T-helper 2 cell treated with Interferon-gamma antibody and Interleukin-4, amounts not matched to agents 5 μg/mL and 100 μg/mL, for 36 hours (primary cell): Measurements from ENCODE around the gene GRB14.

ENCODE experiments used
- DNase-seq: peaks from one replicate; pipeline ENCODE4 v3.0.0; 2021; ENCODE audit warnings: low spot score
- H3K27ac Mint-ChIP-seq: one replicate; pipeline ENCODE4 v1.8.0; 2021; ENCODE audit warnings: mild to moderate bottlenecking, mixed read lengths
- H3K27me3 Mint-ChIP-seq: one replicate; pipeline ENCODE4 v1.8.0; 2021; ENCODE audit warnings: low read depth, mixed read lengths
- H3K36me3 Mint-ChIP-seq: one replicate; pipeline ENCODE4 v1.8.0; 2021; ENCODE audit warnings: low read depth, mixed read lengths
- H3K4me1 Mint-ChIP-seq: one replicate; pipeline ENCODE4 v1.8.0; 2021; ENCODE audit warnings: low read depth, mixed read lengths
- H3K4me3 Mint-ChIP-seq: one replicate; pipeline ENCODE4 v1.8.0; 2022; ENCODE audit warnings: mild to moderate bottlenecking, moderate library complexity, mixed read lengths
- H3K9me3 Mint-ChIP-seq: one replicate; pipeline ENCODE4 v1.8.0; 2021; ENCODE audit warnings: mixed read lengths

The GRB14 gene

GRCh38 chr2:164595031-164595430 is 26.3 kb downstream of the GRB14 start:
- Mint-ChIP-seq H3K4me3 (no peak overlapping the region), H3K27me3 (no peaks in the 10 kb centered on the region), H3K4me1 (no peaks in the 10 kb centered on the region), H3K36me3 (no peaks in the 10 kb centered on the region), H3K27ac (no peak overlapping the region), H3K9me3 (peaks cover 5% of the 10 kb centered on the region)
- no peak for DNase-seq

- H3K36me3 Mint-ChIP-seq: no peaks in the 10 kb centered on the region
- DNase-seq: no peak
- no peaks in the 10 kb centered on the region for H3K4me1 Mint-ChIP-seq
Observed at GRCh38 chr2:164593959-164594358, 27.3 kb downstream of the GRB14 start.

DNA sequence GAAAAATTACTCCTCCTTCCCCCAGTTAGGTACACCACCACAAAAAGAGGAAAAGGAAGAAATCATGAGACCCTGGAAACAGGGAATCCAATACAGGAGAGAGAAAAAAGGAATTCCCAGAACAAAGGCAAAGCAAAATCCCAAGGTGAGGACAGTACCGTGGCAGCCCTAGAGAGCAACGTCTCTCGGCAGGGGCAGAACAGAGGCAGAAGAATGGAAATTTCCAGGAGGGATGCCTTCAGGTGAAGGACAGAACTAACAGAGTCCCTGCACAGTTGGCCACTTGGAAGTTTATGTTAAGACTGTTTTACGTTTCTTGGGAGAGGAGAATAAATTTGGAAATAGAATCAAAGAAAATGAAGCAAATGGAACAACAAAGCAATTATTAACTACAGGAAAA is 27.7 kb downstream of the GRB14 start:
- Mint-ChIP-seq H3K9me3 (peaks cover 5% of the 10 kb centered on the region), H3K27ac (no peak overlapping the region), H3K27me3 (no peaks in the 10 kb centered on the region), H3K4me1 (no peaks in the 10 kb centered on the region), H3K36me3 (no peaks in the 10 kb centered on the region), H3K4me3 (no peak overlapping the region)
- DNase-seq: no peak

More at GRCh38 chr2:164593959-164594358, 27.3 kb downstream of the GRB14 start:
- Mint-ChIP-seq H3K27ac (no peak overlapping the region), H3K27me3 (no peaks in the 10 kb centered on the region), H3K4me3 (no peak overlapping the region), H3K9me3 (peaks cover 5% of the 10 kb centered on the region)

DNA sequence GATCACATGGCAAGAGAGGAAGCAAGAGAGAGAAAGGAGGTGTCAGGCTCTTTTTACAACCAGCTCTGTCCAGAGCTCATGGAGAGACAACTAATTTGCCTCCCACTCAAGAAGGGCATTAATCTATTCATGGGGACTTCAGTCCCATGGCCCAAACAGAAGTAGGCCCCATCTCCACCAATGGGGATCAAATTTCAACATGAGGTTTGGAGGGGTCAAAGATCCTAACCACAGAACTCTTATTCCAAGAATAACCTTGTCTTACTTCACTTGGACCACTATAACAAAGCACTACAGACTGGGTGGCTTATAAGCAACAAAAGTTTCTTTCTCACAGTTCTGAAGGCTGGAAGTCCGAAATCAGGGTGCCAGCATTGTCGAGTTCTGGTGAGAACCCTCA is 31.8 kb downstream of the GRB14 start:
- Mint-ChIP-seq H3K27ac (no peak overlapping the region), H3K36me3 (no peaks in the 10 kb centered on the region), H3K4me3 (no peak overlapping the region), H3K27me3 (no peaks in the 10 kb centered on the region), H3K4me1 (no peaks in the 10 kb centered on the region), H3K9me3 (peaks cover 5% of the 10 kb centered on the region)
- DNase-seq: no peak

GRCh38 chr2:164581050-164581449 is 40.2 kb downstream of the GRB14 start:
- Mint-ChIP-seq H3K4me1 (no peaks in the 10 kb centered on the region), H3K4me3 (no peak overlapping the region), H3K27me3 (no peaks in the 10 kb centered on the region), H3K36me3 (no peaks in the 10 kb centered on the region), H3K9me3 (no peaks in the 10 kb centered on the region), H3K27ac (no peak overlapping the region)
- no peak for DNase-seq

DNA sequence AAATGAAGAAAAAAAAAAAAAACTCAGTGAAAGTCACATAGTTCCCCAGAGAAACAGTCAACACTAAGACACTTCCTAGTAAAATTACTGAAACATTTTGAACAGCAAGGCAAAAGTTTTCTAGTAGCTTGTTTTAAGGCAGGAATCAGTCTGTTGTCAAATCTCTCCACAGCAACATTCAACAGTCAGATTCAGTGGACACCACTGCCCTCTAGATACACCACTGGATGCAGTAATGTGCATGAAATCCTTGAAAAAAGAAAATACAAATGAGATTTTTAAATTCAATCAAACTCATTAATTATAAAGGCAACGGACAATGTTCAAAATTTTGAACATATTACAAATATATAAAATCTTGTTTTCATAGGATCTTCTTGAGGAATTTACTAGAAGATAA is 46.4 kb downstream of the GRB14 start:
- no peak for DNase-seq
- no peaks in the 10 kb centered on the region for H3K27me3 Mint-ChIP-seq
- no peaks in the 10 kb centered on the region for H3K36me3 Mint-ChIP-seq
- H3K9me3 Mint-ChIP-seq: no peaks in the 10 kb centered on the region
- no peaks in the 10 kb centered on the region for H3K4me1 Mint-ChIP-seq
- no peak overlapping the region for H3K4me3 Mint-ChIP-seq
- H3K27ac Mint-ChIP-seq: no peak overlapping the region

- Mint-ChIP-seq H3K9me3 (no peaks in the 10 kb centered on the region), H3K27ac (no peak overlapping the region), H3K36me3 (no peaks in the 10 kb centered on the region), H3K27me3 (no peaks in the 10 kb centered on the region), H3K4me3 (no peak overlapping the region), H3K4me1 (no peaks in the 10 kb centered on the region)
- DNase-seq: no peak
Observed at GRCh38 chr2:164570475-164570874, 50.8 kb downstream of the GRB14 start.

DNA sequence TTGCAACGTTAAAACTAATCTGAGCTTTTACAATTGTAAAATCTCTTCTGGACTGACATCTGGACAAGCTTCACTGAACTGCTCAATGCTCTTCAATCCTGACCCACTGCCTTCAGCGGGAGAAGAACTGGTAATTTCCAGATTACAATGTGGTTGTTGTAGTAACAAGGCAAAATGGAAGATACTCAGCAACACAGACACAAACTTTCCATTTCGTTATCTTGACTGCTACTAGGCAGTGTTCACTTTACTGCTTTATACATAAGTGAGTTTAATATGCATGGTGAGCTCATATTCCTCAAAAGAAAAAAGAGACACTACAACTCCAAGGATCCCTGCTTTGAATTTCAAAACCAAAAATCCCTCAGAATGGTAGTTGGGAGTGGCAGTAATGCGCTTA is 51.9 kb downstream of the GRB14 start:
- no peak for DNase-seq
- Mint-ChIP-seq H3K27ac (no peak overlapping the region), H3K4me1 (no peaks in the 10 kb centered on the region), H3K9me3 (no peaks in the 10 kb centered on the region), H3K27me3 (no peaks in the 10 kb centered on the region), H3K4me3 (no peak overlapping the region), H3K36me3 (no peaks in the 10 kb centered on the region)

GRCh38 chr2:164568317-164568716 is 53.0 kb downstream of the GRB14 start:
- no peaks in the 10 kb centered on the region for H3K36me3 Mint-ChIP-seq
- DNase-seq: no peak
- no peak overlapping the region for H3K27ac Mint-ChIP-seq
- H3K4me3 Mint-ChIP-seq: no peak overlapping the region
- no peaks in the 10 kb centered on the region for H3K4me1 Mint-ChIP-seq
- no peaks in the 10 kb centered on the region for H3K9me3 Mint-ChIP-seq
- no peaks in the 10 kb centered on the region for H3K27me3 Mint-ChIP-seq

DNA sequence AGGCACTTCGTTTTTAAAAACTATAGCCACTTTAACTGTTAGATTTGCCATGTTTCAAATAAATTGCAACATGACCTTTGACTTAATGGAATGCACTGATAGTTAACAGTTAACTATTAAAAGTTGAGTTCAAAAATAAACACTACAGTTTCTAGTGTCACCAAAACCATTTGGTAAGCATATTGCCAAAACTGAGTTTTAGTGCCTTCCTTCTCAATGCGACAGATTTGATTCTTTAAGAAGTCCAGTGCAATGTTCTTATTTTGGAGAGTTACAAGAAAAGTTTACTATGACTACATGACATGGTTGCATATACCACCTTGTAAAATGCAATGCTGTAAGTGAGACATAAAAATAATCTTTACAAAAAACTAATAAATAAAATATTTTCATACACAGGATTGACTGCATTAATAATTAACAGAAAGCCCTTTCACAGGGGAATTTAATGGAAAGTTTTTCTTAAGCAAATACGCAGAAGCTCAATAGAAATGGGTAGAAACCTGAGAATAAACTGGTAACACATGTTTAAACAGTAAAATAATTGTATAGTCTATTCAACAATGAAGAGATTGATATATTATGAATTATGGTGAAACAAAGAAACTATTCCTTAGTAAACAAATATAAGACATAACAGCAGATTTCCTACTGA is 53.8 kb downstream of the GRB14 start:
- Mint-ChIP-seq H3K9me3 (no peaks in the 10 kb centered on the region), H3K27me3 (no peaks in the 10 kb centered on the region), H3K4me1 (no peaks in the 10 kb centered on the region), H3K36me3 (no peaks in the 10 kb centered on the region), H3K27ac (no peak overlapping the region), H3K4me3 (no peak overlapping the region)
- no peak for DNase-seq

GRCh38 chr2:164565359-164565758 is 55.9 kb downstream of the GRB14 start:
- DNase-seq: no peak
- H3K27ac Mint-ChIP-seq: no peak overlapping the region

GRCh38 chr2:164562666-164563065 is 58.6 kb downstream of the GRB14 start:
- Mint-ChIP-seq H3K27me3 (no peaks in the 10 kb centered on the region), H3K4me1 (no peaks in the 10 kb centered on the region), H3K27ac (no peak overlapping the region), H3K9me3 (no peaks in the 10 kb centered on the region), H3K4me3 (no peak overlapping the region), H3K36me3 (no peaks in the 10 kb centered on the region)
- DNase-seq: no peak

More at GRCh38 chr2:164565359-164565758, 55.9 kb downstream of the GRB14 start:
- Mint-ChIP-seq H3K9me3 (no peaks in the 10 kb centered on the region), H3K4me1 (no peaks in the 10 kb centered on the region), H3K4me3 (no peak overlapping the region), H3K27me3 (no peaks in the 10 kb centered on the region), H3K36me3 (no peaks in the 10 kb centered on the region)

DNA sequence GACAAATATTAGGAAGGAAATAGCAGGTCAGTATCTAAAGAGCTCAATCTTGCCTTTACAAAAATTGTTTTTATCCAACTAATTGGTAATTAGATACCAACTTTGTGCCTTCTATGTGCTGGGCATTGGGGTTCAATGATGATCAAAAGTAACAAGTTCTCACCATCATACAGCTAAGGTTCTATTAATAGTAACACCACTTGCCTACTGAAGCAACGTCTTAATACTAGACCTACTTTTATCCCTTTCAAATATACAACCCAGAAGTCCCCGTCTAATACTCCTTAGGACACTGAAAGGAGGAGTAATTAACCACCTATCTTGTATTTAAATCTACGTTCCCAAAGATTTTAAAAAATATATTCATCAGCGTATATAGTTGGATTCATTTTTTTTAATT is 59.3 kb downstream of the GRB14 start:
- Mint-ChIP-seq H3K4me1 (no peaks in the 10 kb centered on the region), H3K27me3 (no peaks in the 10 kb centered on the region), H3K9me3 (no peaks in the 10 kb centered on the region), H3K27ac (no peak overlapping the region), H3K4me3 (no peak overlapping the region), H3K36me3 (no peaks in the 10 kb centered on the region)
- DNase-seq: no peak

- Mint-ChIP-seq H3K27me3 (no peaks in the 10 kb centered on the region), H3K4me1 (no peaks in the 10 kb centered on the region), H3K27ac (no peak overlapping the region), H3K9me3 (no peaks in the 10 kb centered on the region), H3K4me3 (no peak overlapping the region), H3K36me3 (no peaks in the 10 kb centered on the region)
- DNase-seq: no peak
Observed at GRCh38 chr2:164561416-164561815, 59.9 kb downstream of the GRB14 start.

DNA sequence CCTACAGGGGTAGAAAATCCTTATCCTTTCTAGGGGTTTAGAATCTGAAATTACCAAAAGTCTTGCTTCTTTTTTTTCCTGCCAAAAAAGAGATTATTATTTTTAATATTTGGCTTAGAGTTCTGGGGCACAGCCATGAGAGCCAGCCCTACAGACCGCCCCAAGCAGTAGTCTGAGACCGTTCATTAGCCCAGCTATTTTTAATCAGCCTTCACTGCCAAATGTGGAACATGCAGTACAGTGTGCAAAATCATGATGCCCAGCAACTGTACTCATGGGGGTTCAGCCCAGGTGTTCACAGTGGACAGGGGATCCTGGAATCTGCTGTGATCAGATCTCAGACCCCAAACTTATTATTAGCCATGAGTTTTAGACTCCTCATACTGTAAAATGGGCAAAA is 60.4 kb downstream of the GRB14 start:
- Mint-ChIP-seq H3K4me1 (no peaks in the 10 kb centered on the region), H3K36me3 (no peaks in the 10 kb centered on the region), H3K27ac (no peak overlapping the region), H3K27me3 (no peaks in the 10 kb centered on the region), H3K4me3 (no peak overlapping the region), H3K9me3 (no peaks in the 10 kb centered on the region)
- DNase-seq: no peak
